Fibroblast of the aortic adventitia (primary cell): Measurements from ENCODE around the gene KCNH2. TPM values are rescaled to one million over a fixed set of nuclear protein-coding genes. Genes with fewer than 3 reads are reported as not detected.

Experiments used
- DNase-seq: peaks from one replicate; pipeline ENCODE4 v3.0.0-alpha.2; 2010; ENCODE audit warnings: low read depth
- H3K4me3 ChIP-seq: 2 replicates; pipeline ENCODE4 v1.5.1; 2011; ENCODE audit warnings: low read depth, mild to moderate bottlenecking, control low read depth, low read length, moderate library complexity
- total RNA-seq: library from RNA; depleted of rRNA; stranded (reverse); fragments of >200 nt; gene quantifications from 2 replicates; pipeline ENCODE4 v1.2.3, GENCODE V29; 2012; ENCODE audit warnings: low replicate concordance
- TF ChIP-seq, protein P1 (sequence below): IDR thresholded peaks from 2 replicates; pipeline ENCODE4 v1.5.1; 2011; ENCODE audit warnings: mild to moderate bottlenecking, low read length, control low read depth, inconsistent platforms; ENCODE audit not compliant: insufficient read depth

The KCNH2 gene
- total RNA-seq, 1 donor = not detected

DNA sequence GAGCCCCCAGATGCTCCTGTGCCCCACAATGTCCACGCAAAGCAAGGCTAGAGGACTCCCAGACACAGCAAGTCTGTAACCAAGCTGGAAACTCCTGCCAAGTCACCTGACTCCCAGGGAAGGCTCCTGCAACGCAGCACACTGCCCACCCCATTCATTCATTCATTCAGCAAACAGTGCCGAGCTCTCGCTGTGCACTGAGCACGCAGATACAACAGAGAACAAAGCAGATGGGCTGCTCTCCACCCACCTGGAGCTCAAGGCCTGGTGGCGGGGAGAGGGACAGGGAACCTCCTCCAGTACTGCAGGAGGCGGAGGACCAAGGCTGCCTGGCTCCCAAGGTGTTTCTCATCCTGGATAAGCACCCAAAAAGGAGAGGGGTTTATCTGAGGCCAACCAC is 8.6 kb downstream of the KCNH2 start:
- no peak for DNase-seq
- no peak overlapping the region for H3K4me3 ChIP-seq
- TF ChIP-seq, protein P1, sequence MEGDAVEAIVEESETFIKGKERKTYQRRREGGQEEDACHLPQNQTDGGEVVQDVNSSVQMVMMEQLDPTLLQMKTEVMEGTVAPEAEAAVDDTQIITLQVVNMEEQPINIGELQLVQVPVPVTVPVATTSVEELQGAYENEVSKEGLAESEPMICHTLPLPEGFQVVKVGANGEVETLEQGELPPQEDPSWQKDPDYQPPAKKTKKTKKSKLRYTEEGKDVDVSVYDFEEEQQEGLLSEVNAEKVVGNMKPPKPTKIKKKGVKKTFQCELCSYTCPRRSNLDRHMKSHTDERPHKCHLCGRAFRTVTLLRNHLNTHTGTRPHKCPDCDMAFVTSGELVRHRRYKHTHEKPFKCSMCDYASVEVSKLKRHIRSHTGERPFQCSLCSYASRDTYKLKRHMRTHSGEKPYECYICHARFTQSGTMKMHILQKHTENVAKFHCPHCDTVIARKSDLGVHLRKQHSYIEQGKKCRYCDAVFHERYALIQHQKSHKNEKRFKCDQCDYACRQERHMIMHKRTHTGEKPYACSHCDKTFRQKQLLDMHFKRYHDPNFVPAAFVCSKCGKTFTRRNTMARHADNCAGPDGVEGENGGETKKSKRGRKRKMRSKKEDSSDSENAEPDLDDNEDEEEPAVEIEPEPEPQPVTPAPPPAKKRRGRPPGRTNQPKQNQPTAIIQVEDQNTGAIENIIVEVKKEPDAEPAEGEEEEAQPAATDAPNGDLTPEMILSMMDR = no peak

DNA sequence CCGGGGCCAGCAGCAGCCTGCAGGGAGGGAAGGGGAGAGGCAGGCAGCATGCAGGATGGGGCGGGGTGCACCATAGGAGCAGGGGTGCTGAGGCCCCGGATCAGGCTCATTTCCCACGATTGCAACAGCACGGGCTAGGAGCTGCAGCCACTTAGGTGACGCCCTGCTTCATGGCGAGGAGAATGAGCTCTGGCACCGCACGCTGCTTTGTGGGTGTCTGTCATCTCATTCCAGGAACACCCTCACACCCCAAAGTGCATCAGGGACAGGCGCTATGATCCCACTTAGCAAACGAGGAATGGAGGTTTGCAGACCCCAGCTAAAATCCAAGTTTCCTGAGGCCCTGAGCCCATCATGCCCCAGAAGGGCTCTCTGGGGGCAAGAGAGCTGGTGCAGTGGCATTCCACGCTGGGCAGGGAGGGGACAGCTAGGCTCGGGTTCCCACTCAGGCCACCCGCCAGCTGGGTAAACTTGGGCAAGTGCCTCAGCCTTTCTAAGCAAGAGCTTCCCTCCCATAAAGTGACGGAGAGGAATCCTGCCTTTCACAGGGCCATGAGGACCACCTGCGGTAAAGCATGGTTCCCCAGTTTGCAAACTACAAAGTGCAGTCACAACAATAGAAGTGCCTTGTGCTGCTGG is 9.3 kb downstream of the KCNH2 start:
- TF ChIP-seq, protein P1 = no peak
- no peak for DNase-seq
- H3K4me3 ChIP-seq = no peak overlapping the region

DNA sequence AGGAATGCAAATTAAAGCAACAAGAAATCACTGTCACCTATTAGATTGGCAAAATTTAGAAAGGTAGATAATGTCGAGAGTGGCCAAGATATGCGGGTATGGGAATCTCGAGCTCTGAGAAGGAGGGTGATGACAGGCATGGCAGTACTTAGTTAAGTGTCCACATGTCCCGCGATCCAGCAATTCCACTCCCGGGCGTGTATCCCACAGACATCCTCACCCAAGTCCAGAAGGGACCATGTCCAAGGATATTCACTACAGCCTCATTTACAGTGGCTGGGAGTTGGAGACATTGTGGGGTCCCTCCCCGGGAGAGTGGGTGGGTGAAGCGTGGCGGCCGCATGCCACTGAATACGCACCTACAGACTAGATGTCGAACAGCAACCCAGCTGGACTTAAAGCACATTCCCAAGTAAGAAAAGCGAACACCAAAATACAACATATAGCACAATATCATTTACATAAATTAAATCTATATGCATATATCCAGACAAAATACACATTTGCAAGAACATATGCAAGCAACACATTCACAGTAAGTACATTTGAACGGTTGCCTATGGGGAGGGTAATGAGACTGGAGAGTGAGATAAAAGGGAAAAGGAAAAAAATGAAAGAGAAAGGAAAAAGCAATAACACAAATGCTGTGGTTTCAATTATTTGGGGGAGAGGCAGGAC is 9.9 kb downstream of the KCNH2 start:
- no peak overlapping the region for H3K4me3 ChIP-seq
- DNase-seq = no peak
- TF ChIP-seq, protein P1 = no peak

DNA sequence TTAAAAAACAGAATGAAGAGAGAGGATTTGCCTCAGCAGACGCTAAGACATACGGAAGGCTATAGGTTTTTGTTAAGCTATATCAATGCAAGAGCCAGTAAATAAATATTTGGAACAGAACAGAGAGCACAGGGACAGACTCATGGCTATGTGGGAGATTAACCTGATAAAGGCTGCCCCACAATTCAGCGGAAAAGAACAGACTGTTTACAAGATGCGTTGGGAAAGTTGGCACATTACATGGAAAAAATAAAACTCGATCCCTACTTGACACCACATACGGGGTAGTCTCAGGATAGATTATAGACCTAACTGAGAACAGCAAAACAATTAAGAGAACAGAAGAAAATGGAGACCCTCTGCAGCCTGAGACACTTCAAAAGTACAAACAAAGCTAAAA is 10.8 kb downstream of the KCNH2 start:
- no peak for DNase-seq
- H3K4me3 ChIP-seq = no peak overlapping the region
- TF ChIP-seq, protein P1 = no peak

DNA sequence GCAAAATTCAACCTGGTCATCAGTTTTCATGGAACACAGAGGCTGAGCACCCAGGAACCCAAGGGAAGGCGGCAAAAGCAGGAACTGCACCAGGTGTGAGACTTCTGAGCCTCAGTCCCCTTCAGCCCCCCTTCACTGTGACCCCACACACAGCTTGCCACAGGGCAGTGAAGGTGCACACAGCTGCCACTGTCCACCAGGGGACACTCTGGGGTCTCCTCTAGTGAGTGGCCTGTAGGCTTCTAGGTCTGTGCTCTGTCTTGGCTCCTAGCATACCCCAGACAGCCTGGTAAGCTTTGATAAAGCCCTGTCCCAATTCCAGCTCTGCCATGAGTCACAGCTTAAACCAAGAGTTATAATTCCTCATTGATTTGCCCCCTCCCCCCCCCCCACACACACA is 12.1 kb downstream of the KCNH2 start:
- H3K4me3 ChIP-seq = no peak overlapping the region
- TF ChIP-seq, protein P1 = peak; percentile 23
- DNase-seq = no peak

DNA sequence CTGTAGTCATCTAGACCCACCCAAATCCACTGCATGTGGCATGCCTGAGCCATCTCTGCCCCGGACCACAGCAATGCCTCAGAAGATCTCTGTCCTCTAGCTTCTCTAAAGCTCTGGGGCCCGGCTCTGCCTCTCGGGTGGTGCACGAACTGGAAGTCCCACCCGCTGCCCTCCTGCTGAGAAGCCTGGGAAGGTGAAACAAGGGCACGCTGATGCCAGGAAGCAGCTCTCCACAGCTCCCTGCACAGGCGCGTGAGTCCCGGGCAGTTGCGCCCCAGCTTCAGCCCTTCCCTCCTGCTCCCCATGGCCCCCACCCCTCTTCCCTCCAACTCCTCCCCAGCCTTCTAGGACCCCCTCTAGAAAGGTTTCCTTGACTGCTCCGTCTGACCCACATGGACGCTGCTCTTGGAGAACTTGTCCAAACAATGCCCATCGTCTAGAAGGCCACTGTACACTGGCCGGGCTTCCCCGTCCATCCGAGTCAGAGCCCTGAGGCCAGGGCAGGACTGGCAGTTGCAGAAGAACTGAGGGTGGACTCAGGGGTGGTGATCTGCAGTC is 12.8 kb downstream of the KCNH2 start:
- TF ChIP-seq, protein P1 = no peak
- H3K4me3 ChIP-seq = no peak overlapping the region
- no peak for DNase-seq
